ENCODE results near the gene UBE2O. TPM values are rescaled to one million over a fixed set of nuclear protein-coding genes. Genes with fewer than 3 reads are reported as not detected.

UBE2O gene
- total RNA-seq, 1 experiment from 2014 or later, result 64.7 TPM

DNA sequence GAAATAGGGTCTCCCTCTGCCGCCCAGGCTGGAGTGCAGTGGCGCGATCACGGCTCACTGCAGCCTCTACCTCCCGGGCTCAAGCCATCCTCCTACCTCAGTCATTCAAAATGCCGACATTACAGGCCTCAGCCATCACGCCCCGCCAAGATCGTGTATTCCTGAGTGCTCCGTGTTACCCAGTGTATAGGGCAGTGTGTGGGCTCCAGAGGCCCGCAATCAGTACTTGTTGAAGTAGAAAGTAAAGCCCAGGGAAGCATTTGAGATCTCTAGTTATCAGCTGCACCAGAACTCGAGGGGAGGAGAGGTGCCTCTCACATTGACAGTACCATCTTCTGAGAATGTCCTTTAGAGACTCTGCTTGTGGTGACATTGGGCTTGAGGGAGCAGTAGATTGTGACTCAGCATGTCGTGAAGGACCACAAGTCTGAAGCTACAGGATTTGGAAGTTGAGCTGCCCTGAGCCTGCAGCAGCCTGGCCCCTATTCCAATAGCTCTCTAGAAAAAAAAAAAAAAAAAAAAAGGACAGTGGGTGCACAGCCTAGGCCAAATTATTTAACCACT, 98.1 kb downstream of the UBE2O start:
- Histone ChIP-seq H2AFZ (ENCODE audit: low read length) (peak overlapping the region; percentile 89), H3K27ac (ENCODE audit: low read length) (peak overlapping the region; percentile 27), H3K4me1 (ENCODE audit: insufficient read depth, low read length) (peaks cover 24% of the 10 kb centered on the region), H3K79me2 (ENCODE audit: low read length) (peaks cover 35% of the 10 kb centered on the region), H3K36me3 (ENCODE audit: low read depth, low read length) (no peaks in the 10 kb centered on the region), H3K4me2 (ENCODE audit: low read length) (peak overlapping the region; percentile 90), H3K9me3 (ENCODE audit: low read length) (no peaks in the 10 kb centered on the region), H3K9ac (ENCODE audit: low read length) (peak overlapping the region; percentile 78; the same call in 1 of the 2 replicates), H3K4me3 (ENCODE audit: low read length) (peak overlapping the region; percentile 92; the same call in 1 of the 2 replicates), H4K20me1 (ENCODE audit: low read length) (no peaks in the 10 kb centered on the region), H3K9me2 (replicated peaks; ENCODE audit: low read length) (no peaks in the 10 kb centered on the region), H3K27me3 (ENCODE audit: low read length) (no peaks in the 10 kb centered on the region), H3F3A (ENCODE audit: low read length, unreplicated experiment) (no peaks in the 10 kb centered on the region)
- POLR2A ChIA-PET (ENCODE audit: unreplicated experiment), result interaction anchor here (0.5 to 0.6 kb wide), 2 partner anchors 30 to 33 kb away, joined by 5 to 10 read pairs; no protein-coding TSS in a partner anchor
- DNase-seq (peak; percentile 31), ATAC-seq (no peak)
- CTCF ChIA-PET, result interaction anchor here (1.0 to 2.0 kb wide), 3 partner anchors 16 to 104 kb away, joined by 3 to 12 read pairs (median 9); no protein-coding TSS in a partner anchor
- BruUV-seq (replicated peaks), result no TSS peak
- TF ChIP-seq EZH2 (IDR thresholded peaks at IDR 0.05; ENCODE audit: low read length, unreplicated experiment), result no peak
- no peak for TF ChIP-seq EZH2phosphoT487 (IDR thresholded peaks at IDR 0.05; ENCODE audit: borderline replicate concordance, low read length)
- TF ChIP-seq, protein P1, sequence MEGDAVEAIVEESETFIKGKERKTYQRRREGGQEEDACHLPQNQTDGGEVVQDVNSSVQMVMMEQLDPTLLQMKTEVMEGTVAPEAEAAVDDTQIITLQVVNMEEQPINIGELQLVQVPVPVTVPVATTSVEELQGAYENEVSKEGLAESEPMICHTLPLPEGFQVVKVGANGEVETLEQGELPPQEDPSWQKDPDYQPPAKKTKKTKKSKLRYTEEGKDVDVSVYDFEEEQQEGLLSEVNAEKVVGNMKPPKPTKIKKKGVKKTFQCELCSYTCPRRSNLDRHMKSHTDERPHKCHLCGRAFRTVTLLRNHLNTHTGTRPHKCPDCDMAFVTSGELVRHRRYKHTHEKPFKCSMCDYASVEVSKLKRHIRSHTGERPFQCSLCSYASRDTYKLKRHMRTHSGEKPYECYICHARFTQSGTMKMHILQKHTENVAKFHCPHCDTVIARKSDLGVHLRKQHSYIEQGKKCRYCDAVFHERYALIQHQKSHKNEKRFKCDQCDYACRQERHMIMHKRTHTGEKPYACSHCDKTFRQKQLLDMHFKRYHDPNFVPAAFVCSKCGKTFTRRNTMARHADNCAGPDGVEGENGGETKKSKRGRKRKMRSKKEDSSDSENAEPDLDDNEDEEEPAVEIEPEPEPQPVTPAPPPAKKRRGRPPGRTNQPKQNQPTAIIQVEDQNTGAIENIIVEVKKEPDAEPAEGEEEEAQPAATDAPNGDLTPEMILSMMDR (conservative IDR thresholded peaks at IDR 0.05; ENCODE audit: low read depth, low read length), result no peak
- intact Hi-C loops (cut with micrococcal nuclease), result loop anchor here (2.0 to 5.0 kb wide), 2 partner anchors 16 to 32 kb away; no protein-coding TSS in a partner anchor

DNA sequence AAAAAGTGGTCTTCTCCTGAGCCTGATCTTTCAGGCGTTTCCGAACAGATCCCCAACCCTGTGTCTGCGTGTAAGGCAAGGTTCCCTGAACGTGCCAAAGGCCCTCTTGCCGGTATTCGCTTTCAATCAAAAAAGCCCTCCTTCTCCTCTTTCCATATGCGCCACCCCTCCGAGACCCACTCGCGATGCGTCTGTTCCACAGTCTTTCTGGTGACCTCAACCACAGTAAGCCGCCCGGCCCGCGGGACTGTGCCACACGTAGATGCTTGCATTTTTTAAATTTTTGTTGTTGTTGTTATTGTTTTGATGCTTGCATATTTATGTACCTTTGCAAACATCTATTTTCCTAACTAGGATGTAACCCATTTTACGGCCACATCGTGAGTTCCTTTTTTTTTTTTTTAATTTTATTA, 98.6 kb downstream of the UBE2O start:
- peak overlapping the region; percentile 92 for H3K4me3 ChIP-seq (ENCODE audit: low read length)
- H3K27me3 ChIP-seq (ENCODE audit: low read length), result no peaks in the 10 kb centered on the region
- peak overlapping the region; percentile 81 for H3K27ac ChIP-seq (ENCODE audit: low read length)
- no peaks in the 10 kb centered on the region for H3K9me2 ChIP-seq (replicated peaks; ENCODE audit: low read length)
- H2AFZ ChIP-seq (ENCODE audit: low read length), result peak overlapping the region; percentile 94
- intact Hi-C loops (cut with micrococcal nuclease), result loop anchor here (2.0 to 5.0 kb wide), 2 partner anchors 16 to 33 kb away; no protein-coding TSS in a partner anchor
- peaks cover 40% of the 10 kb centered on the region for H3K79me2 ChIP-seq (ENCODE audit: low read length)
- CTCF ChIA-PET, result interaction anchor here (1.0 to 2.3 kb wide), 5 partner anchors 11 to 50 kb away, joined by 3 to 19 read pairs (median 3); partner anchors contain the start of gene SPHK1
- DNase-seq (no peak), ATAC-seq (no peak; the same call in 1 of the 2 replicates)
- TF ChIP-seq EZH2 (IDR thresholded peaks at IDR 0.05; ENCODE audit: low read length, unreplicated experiment) (no peak), EZH2phosphoT487 (IDR thresholded peaks at IDR 0.05; ENCODE audit: borderline replicate concordance, low read length) (no peak)
- TF ChIP-seq, protein P1 (conservative IDR thresholded peaks at IDR 0.05; ENCODE audit: low read depth, low read length), result no peak
- no peaks in the 10 kb centered on the region for H3F3A ChIP-seq (ENCODE audit: low read length, unreplicated experiment)
- H3K9ac ChIP-seq (ENCODE audit: low read length), result peak overlapping the region; percentile 78
- H4K20me1 ChIP-seq (ENCODE audit: low read length), result no peaks in the 10 kb centered on the region
- peak overlapping the region; percentile 90 for H3K4me2 ChIP-seq (ENCODE audit: low read length)
- TSS peak; percentile 75 for BruUV-seq (replicated peaks)
- H3K36me3 ChIP-seq (ENCODE audit: low read depth, low read length), result no peaks in the 10 kb centered on the region
- H3K9me3 ChIP-seq (ENCODE audit: low read length), result no peaks in the 10 kb centered on the region
- POLR2A ChIA-PET (ENCODE audit: unreplicated experiment), result interaction anchor here (0.7 to 1.0 kb wide), 2 partner anchors 16 to 59 kb away, joined by 4 to 13 read pairs; no protein-coding TSS in a partner anchor
- peaks cover 24% of the 10 kb centered on the region for H3K4me1 ChIP-seq (ENCODE audit: insufficient read depth, low read length)

All from PC-3 (cell line).